Small intestine (tissue), 7 donors: ENCODE measurements around the gene IP6K3. TPM values are rescaled to one million over a fixed set of nuclear protein-coding genes. Genes with fewer than 3 reads are reported as not detected.

Experiments
- DNase-seq, 2 donors: peaks; one replicate each; pipeline versions ENCODE4 v3.0.0 to v3.0.0-alpha.2; 2013
- FAIRE-seq: peaks from 2 replicates; lab custom pipeline; 2012; peaks lifted over from hg19 to GRCh38; lab: Jason Lieb, UNC
- H3K27ac ChIP-seq, 3 donors: one replicate each; pipeline ENCODE4 v1.5.1; 2013; ENCODE audit warnings: low read length in 2 of 3, mild to moderate bottlenecking in 2 of 3, control low read depth in 1 of 3, inconsistent platforms in 1 of 3, low read depth in 1 of 3, moderate library complexity in 1 of 3
- H3K27me3 ChIP-seq, 3 donors: one replicate each; pipeline ENCODE4 v1.6.1; 2013; ENCODE audit warnings: low read length in 3 of 3, inconsistent platforms in 1 of 3; ENCODE audit not compliant: control insufficient read depth in 3 of 3, insufficient read depth in 3 of 3
- H3K36me3 ChIP-seq, 3 donors: one replicate each; pipeline ENCODE4 v1.6.1; 2013; ENCODE audit warnings: low read length in 3 of 3, inconsistent platforms in 1 of 3, low read depth in 1 of 3, mild to moderate bottlenecking in 1 of 3, moderate library complexity in 1 of 3; ENCODE audit not compliant: control insufficient read depth in 3 of 3, insufficient read depth in 2 of 3
- H3K4me1 ChIP-seq, 3 donors: one replicate each; pipeline ENCODE4 v1.6.1; 2013; ENCODE audit warnings: low read length in 2 of 3, inconsistent platforms in 1 of 3, low read depth in 1 of 3, mild to moderate bottlenecking in 1 of 3, moderate library complexity in 1 of 3; ENCODE audit not compliant: control insufficient read depth in 3 of 3, insufficient read depth in 2 of 3
- H3K4me3 ChIP-seq, 3 donors: one replicate each; pipeline ENCODE4 v1.5.1; 2013; ENCODE audit warnings: low read length in 3 of 3, control low read depth in 1 of 3, inconsistent platforms in 1 of 3, low read depth in 1 of 3, mild to moderate bottlenecking in 1 of 3, moderate library complexity in 1 of 3
- H3K9me3 ChIP-seq, 2 donors: one replicate each; pipeline ENCODE4 v1.6.1; 2013; ENCODE audit warnings: low read depth in 1 of 2, low read length in 1 of 2; ENCODE audit not compliant: control insufficient read depth in 2 of 2, insufficient read depth in 1 of 2
- WGBS, 3 donors: extraction: QIAGEN DNeasy Blood & Tissue Kit; methylation state at CpG; one replicate each; pipeline ENCODE4 v1.1.7; 2013; 5-methylcytosine and 5-hydroxymethylcytosine counted together
- polyA plus RNA-seq, 4 donors: library from polyadenylated mRNA; stranded (reverse) in 3 of 4; unstranded in 1 of 4; fragments of 200-250 nt in 3 of 4; fragments of 120-200 nt in 1 of 4; gene quantifications; one replicate each; pipeline versions ENCODE4 v1.2.1 to v1.2.3, GENCODE V29; 2013
- donor health status: healthy with polysubstance abuse.
- donor health status: control.
- donor health status: control.
- donor health status: Bipolar disorder and iron deficiency.
- donor health status: healthy.

Gene IP6K3
- polyA plus RNA-seq, 4 donors: 0.35 to 1.0 (median 0.72) TPM

- Histone ChIP-seq H3K4me1 (peaks cover 0 to 21% (median 0%) of the 10 kb centered on the region in 3 donors), H3K27me3 (no peaks in the 10 kb centered on the region), H3K27ac (peak overlapping the region in 2 of 3 donors; percentile 66 to 76), H3K4me3 (no peak overlapping the region), H3K36me3 (peaks cover 14 to 100% (median 47%) of the 10 kb centered on the region in 3 donors), H3K9me3 (no peaks in the 10 kb centered on the region)
- FAIRE-seq (no peak), DNase-seq (no peak)
- 79 to 84% (median 83%) methylated on average over 12 of the region's 12 CpGs for WGBS, 3 donors
Measured at GRCh38 chr6:33692078-33692759, 54.5 kb downstream of the IP6K3 start.

DNA sequence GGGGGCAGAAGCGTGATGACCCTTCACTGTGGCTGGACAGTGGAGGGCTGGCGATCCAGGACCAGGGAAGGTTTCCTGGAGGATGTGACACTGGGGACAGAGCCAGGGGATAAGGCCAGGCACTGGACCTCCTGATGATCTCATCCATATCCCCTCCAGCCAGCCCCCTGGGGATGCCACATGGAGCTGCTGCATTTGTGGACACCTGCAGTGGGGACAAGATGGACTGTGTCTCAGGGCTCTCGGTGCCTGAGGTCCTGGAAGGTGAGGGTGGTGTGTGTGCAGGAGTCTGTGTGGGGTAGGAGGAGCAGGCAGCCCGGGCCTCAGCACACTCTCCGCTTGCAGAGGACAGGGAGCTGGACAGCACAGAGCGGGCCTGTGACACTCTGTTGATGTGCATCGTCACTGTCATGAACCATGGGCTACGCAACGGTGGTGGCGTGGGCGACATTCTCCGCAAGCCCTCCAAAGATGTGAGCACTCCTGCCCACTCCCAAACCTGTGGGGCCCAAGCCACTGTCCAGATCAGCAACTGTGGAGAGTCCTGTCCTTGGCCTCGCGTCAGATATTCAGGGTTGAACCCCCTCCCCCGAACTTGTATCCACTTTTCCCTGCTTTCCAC lies 55.1 kb downstream of the IP6K3 start:
- Histone ChIP-seq H3K9me3 (no peaks in the 10 kb centered on the region), H3K4me1 (peaks cover 0 to 21% (median 0%) of the 10 kb centered on the region in 3 donors), H3K36me3 (peaks cover 15 to 100% (median 48%) of the 10 kb centered on the region in 3 donors), H3K27ac (no peak overlapping the region), H3K4me3 (no peak overlapping the region), H3K27me3 (no peaks in the 10 kb centered on the region)
- FAIRE-seq: no peak
- DNase-seq: no peak
- 88 to 95% (median 93%) methylated on average over 14 to 15 of the region's 15 CpGs for WGBS, 3 donors

GRCh38 chr6:33690766-33691165 lies 55.9 kb downstream of the IP6K3 start:
- FAIRE-seq: no peak

DNA sequence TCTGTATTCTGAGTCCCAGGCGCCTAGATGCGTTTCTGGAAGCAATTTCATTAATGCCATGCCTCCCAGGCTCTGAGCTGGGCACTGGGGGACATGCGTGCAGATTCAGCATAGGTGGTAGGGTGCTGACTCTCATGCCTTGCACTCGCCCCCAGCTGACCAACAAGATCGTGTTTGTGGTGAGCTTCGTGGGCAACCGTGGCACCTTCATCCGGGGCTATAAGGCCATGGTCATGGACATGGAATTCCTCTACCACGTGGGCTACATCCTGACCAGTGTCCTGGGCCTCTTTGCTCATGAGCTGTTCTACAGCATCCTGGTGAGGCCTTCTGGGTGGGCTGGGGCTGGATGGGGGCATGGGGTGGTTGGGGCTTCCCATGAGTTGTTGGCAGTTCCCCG lies 56.8 kb downstream of the IP6K3 start:
- no peak for FAIRE-seq
- Histone ChIP-seq H3K27ac (no peak overlapping the region), H3K27me3 (no peaks in the 10 kb centered on the region), H3K4me1 (peaks cover 0 to 15% (median 0%) of the 10 kb centered on the region in 3 donors), H3K4me3 (no peak overlapping the region), H3K9me3 (no peaks in the 10 kb centered on the region), H3K36me3 (peaks cover 16 to 100% (median 54%) of the 10 kb centered on the region in 3 donors)
- DNase-seq: no peak
- 84 to 92% (median 88%) methylated on average over 10 of the region's 10 CpGs for WGBS, 3 donors

More at GRCh38 chr6:33690766-33691165, 55.9 kb downstream of the IP6K3 start:
- Histone ChIP-seq H3K36me3 (peaks cover 13 to 100% (median 52%) of the 10 kb centered on the region in 3 donors), H3K9me3 (no peaks in the 10 kb centered on the region), H3K4me3 (no peak overlapping the region), H3K27me3 (no peaks in the 10 kb centered on the region), H3K4me1 (peaks cover 0 to 21% (median 0%) of the 10 kb centered on the region in 3 donors), H3K27ac (no peak overlapping the region)
- WGBS, 3 donors: 79 to 84% (median 84%) methylated on average over 13 of the region's 13 CpGs
- no peak for DNase-seq

DNA sequence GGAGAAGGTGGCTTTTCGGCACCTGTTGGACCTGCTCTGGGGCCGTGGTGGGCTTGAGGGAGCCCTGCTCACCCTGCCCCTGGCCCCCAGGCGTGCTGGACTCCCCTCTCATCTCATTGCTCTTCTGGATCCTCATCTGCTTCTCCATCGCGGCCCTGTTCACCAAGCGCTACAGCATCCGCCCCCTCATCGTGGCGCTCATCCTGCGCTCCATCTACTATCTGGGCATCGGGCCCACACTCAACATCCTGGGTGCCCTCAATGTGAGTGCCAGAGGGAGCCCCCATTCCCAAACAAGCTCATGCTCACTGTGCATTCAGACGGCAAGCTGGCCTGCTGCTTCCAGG lies 57.6 kb downstream of the IP6K3 start:
- H3K4me3 ChIP-seq: no peak overlapping the region
- H3K36me3 ChIP-seq: peaks cover 20 to 100% (median 61%) of the 10 kb centered on the region in 3 donors
- WGBS, 3 donors: 87 to 95% (median 94%) methylated on average over 10 to 12 of the region's 12 CpGs
- no peak for DNase-seq
- peaks cover 0 to 11% (median 0%) of the 10 kb centered on the region in 3 donors for H3K4me1 ChIP-seq
- H3K9me3 ChIP-seq: no peaks in the 10 kb centered on the region
- FAIRE-seq: no peak
- H3K27ac ChIP-seq: no peak overlapping the region
- H3K27me3 ChIP-seq: no peaks in the 10 kb centered on the region

DNA sequence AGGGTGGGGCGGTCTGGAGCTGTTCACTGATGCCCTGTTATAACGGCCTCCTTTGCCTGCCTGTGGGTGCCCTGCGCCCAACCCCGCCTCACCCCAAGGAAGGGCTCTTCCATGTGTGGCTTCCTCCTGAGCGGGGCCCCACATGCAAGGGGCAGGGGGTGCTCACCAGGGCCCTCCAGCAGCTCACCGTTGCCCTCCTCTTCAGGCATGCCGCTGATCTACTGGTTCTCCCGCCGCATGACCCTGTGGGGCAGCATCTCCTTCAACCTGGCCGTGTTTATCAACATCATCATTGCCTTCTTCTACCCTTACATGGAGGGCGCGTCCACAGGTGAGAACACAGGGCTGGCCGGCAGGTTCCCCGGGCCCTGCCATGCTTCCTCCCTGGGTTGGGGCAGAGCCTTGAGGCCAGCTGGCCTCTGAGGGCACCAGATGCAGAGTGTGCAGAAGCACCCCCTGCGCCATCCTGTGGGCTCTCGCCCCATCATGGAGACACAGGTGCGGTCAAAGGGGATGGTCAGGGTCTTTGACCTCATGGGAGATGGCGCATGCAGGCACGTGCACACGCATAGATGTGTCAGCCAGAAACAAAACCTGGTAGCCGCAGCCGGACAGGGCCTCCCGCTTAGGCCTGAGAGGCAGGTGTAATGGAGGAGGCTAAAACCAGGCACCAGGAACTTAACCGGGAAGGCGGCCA lies 58.1 kb downstream of the IP6K3 start:
- WGBS, 3 donors: 92 to 93% (median 92%) methylated on average over 22 to 25 of the region's 25 CpGs
- FAIRE-seq (no peak), DNase-seq (no peak)
- Histone ChIP-seq H3K27ac (no peak overlapping the region), H3K4me1 (peaks cover 0 to 8% (median 0%) of the 10 kb centered on the region in 3 donors), H3K9me3 (no peaks in the 10 kb centered on the region), H3K4me3 (no peak overlapping the region), H3K36me3 (peaks cover 22 to 100% (median 61%) of the 10 kb centered on the region in 3 donors), H3K27me3 (no peaks in the 10 kb centered on the region)

GRCh38 chr6:33688006-33688405 lies 58.7 kb downstream of the IP6K3 start:
- Histone ChIP-seq H3K27me3 (no peaks in the 10 kb centered on the region), H3K4me1 (peaks cover 0 to 2% (median 0%) of the 10 kb centered on the region in 3 donors), H3K4me3 (no peak overlapping the region), H3K9me3 (no peaks in the 10 kb centered on the region), H3K36me3 (peaks cover 27 to 100% (median 60%) of the 10 kb centered on the region in 3 donors), H3K27ac (no peak overlapping the region)
- FAIRE-seq (no peak), DNase-seq (no peak)
- WGBS, 3 donors: 93 to 95% (median 95%) methylated on average over 19 to 20 of the region's 20 CpGs
